ENCODE data around the gene MRAS.

- TF ChIP-seq EP300 (conservative IDR thresholded peaks at IDR 0.05; ENCODE audit: poor library complexity, severe bottlenecking), result no peak
- TF ChIP-seq TAF1 (IDR thresholded peaks at IDR 0.05; ENCODE audit: low read depth), result no peak
- no peak for TF ChIP-seq CTCF (IDR thresholded peaks at IDR 0.05; ENCODE audit: poor library complexity, severe bottlenecking)
- TF ChIP-seq EZH2 (IDR thresholded peaks at IDR 0.05; ENCODE audit: borderline replicate concordance, insufficient read depth, low read length, poor library complexity, severe bottlenecking), result no peak
Observed at GRCh38 chr3:138303474-138303873, 44.9 kb upstream of the MRAS start.
